IMR-90 (cell line): Measurements from ENCODE around the gene TTC3. TPM values are rescaled to one million over a fixed set of nuclear protein-coding genes. Genes with fewer than 3 reads are reported as not detected.
A peak's percentile ranks its signal among the peaks of the same experiment; 100 is the strongest.

Experiments
- ATAC-seq: fragments of 200-7000 bp; cut with Tn5 transposase; 2 replicates; pipeline ENCODE4 v1.9.1; 2020; ENCODE audit warnings: low read depth, mild to moderate bottlenecking, moderate library complexity
- BruUV-seq: library from RNA; stranded (reverse); fragments of 400-500 nt; replicated peaks from 2 replicates; lab custom pipeline; 2021; lab: Mats Ljungman, UMichigan
- CTCF ChIA-PET: fragments of 300-600 bp; formaldehyde crosslinking; extraction: SDS; loops from one replicate; lab custom pipeline; 2021; ENCODE audit warnings: antibody characterized with exemption; lab: Yijun Ruan, JAX
- POLR2A ChIA-PET: fragments of 300-600 bp; sonication (Branson Sonifier 250); formaldehyde crosslinking; loops from one replicate; lab custom pipeline; 2022; ENCODE audit warnings: antibody characterized with exemption; ENCODE audit not compliant: unreplicated experiment; lab: Charles Lee
- DNase-seq: peaks from one replicate; pipeline ENCODE4 v3.0.0; 2013
- H2AFZ ChIP-seq: replicated peaks from 2 replicates; pipeline ENCODE3; 2013; ENCODE audit warnings: low read length, mild to moderate bottlenecking; ENCODE audit not compliant: poor library complexity
- H2AK5ac ChIP-seq: 2 replicates; pipeline ENCODE4 v1.6.1; 2013; ENCODE audit warnings: low read depth, low read length, inconsistent platforms
- H2AK9ac ChIP-seq: replicated peaks from 2 replicates; pipeline ENCODE3; 2013; ENCODE audit warnings: mild to moderate bottlenecking, low read depth, low read length, moderate library complexity; ENCODE audit not compliant: poor library complexity
- H2BK120ac ChIP-seq: 2 replicates; pipeline ENCODE4 v1.6.1; 2013; ENCODE audit warnings: low read depth, low read length, inconsistent platforms
- H2BK15ac ChIP-seq: 3 replicates; pipeline ENCODE4 v1.6.1; 2013; ENCODE audit warnings: low read depth, low read length, inconsistent platforms
- H2BK20ac ChIP-seq: 2 replicates; pipeline ENCODE4 v1.6.1; 2013; ENCODE audit warnings: low read depth, mild to moderate bottlenecking, inconsistent platforms, low read length, moderate library complexity
- H2BK5ac ChIP-seq: 2 replicates; pipeline ENCODE4 v1.6.1; 2013; ENCODE audit warnings: mild to moderate bottlenecking, low read depth, low read length, inconsistent platforms; ENCODE audit not compliant: poor library complexity, severe bottlenecking
- H3K14ac ChIP-seq: replicated peaks from 2 replicates; pipeline ENCODE4 v1.6.1; 2013; ENCODE audit warnings: low read depth, low read length, inconsistent platforms
- H3K18ac ChIP-seq: 2 replicates; pipeline ENCODE4 v1.6.1; 2013; ENCODE audit warnings: low read depth, low read length, control low read depth
- H3K23ac ChIP-seq: 2 replicates; pipeline ENCODE4 v1.6.1; 2013; ENCODE audit warnings: low read depth, low read length, inconsistent platforms
- H3K27ac ChIP-seq: 2 replicates; pipeline ENCODE4 v1.5.1; 2013; ENCODE audit warnings: mild to moderate bottlenecking, control low read depth, low read length; ENCODE audit not compliant: insufficient read depth
- H3K27me3 ChIP-seq: 2 replicates; pipeline ENCODE4 v1.6.1; 2013; ENCODE audit warnings: low read length; ENCODE audit not compliant: control insufficient read depth, insufficient read depth
- H3K36me3 ChIP-seq: 2 replicates; pipeline ENCODE4 v1.6.1; 2013; ENCODE audit warnings: low read length, mixed read lengths; ENCODE audit not compliant: control insufficient read depth, insufficient read depth
- H3K4ac ChIP-seq: 2 replicates; pipeline ENCODE4 v1.6.1; 2013; ENCODE audit warnings: low read depth, low read length, inconsistent platforms
- H3K4me1 ChIP-seq: 2 replicates; pipeline ENCODE4 v1.6.1; 2013; ENCODE audit warnings: low read length, mixed read lengths; ENCODE audit not compliant: control insufficient read depth, insufficient read depth
- H3K4me2 ChIP-seq: 2 replicates; pipeline ENCODE4 v1.6.1; 2013; ENCODE audit warnings: low read depth, mild to moderate bottlenecking, control low read depth, low read length, moderate library complexity
- H3K4me3 ChIP-seq: 2 replicates; pipeline ENCODE4 v1.5.1; 2013; ENCODE audit warnings: low read depth, mild to moderate bottlenecking, control low read depth, low read length, moderate library complexity; ENCODE audit not compliant: insufficient read depth
- H3K56ac ChIP-seq: 2 replicates; pipeline ENCODE4 v1.6.1; 2013; ENCODE audit warnings: low read length, inconsistent platforms; ENCODE audit not compliant: insufficient read depth; ENCODE audit errors: extremely low read depth
- H3K79me1 ChIP-seq, 2 experiments: 2 replicates each; pipeline ENCODE4 v1.6.1; 2013; ENCODE audit warnings: low read length in 2 of 2, inconsistent platforms in 1 of 2, low read depth in 1 of 2
- H3K9ac ChIP-seq: 2 replicates; pipeline ENCODE4 v1.6.1; 2013; ENCODE audit warnings: low read depth, low read length, control low read depth
- H3K9me1 ChIP-seq: 2 replicates; pipeline ENCODE4 v1.6.1; 2013; ENCODE audit warnings: low read length, inconsistent platforms; ENCODE audit not compliant: insufficient read depth
- H3K9me3 ChIP-seq: 2 replicates; pipeline ENCODE4 v1.6.1; 2013; ENCODE audit warnings: low read length; ENCODE audit not compliant: control insufficient read depth, insufficient read depth
- H4K20me1 ChIP-seq: 2 replicates; pipeline ENCODE4 v1.6.1; 2013; ENCODE audit warnings: low read length, inconsistent platforms; ENCODE audit not compliant: insufficient read depth
- H4K5ac ChIP-seq: 2 replicates; pipeline ENCODE4 v1.6.1; 2013; ENCODE audit warnings: mild to moderate bottlenecking, low read depth, low read length, control low read depth
- H4K8ac ChIP-seq, 2 experiments: 2 replicates each; pipeline ENCODE4 v1.6.1; 2013; ENCODE audit warnings: low read depth in 2 of 2, low read length in 2 of 2, control low read depth in 1 of 2, inconsistent platforms in 1 of 2
- H4K91ac ChIP-seq: 2 replicates; pipeline ENCODE4 v1.6.1; 2013; ENCODE audit warnings: low read depth, low read length, inconsistent platforms; ENCODE audit not compliant: insufficient read depth
- BHLHE40 ChIP-seq: fragments of 150-350 bp; IDR thresholded peaks from 2 replicates; pipeline ENCODE4 v1.6.1; 2016; ENCODE audit warnings: mild to moderate bottlenecking, low read depth, low read length
- CEBPB ChIP-seq: IDR thresholded peaks from 2 replicates; pipeline ENCODE4 v1.6.1; 2012; ENCODE audit warnings: low read depth, low read length, improper control_type of control experiment
- CHD1 ChIP-seq: IDR thresholded peaks from 2 replicates; pipeline ENCODE4 v1.6.1; 2012; ENCODE audit warnings: low read depth, low read length, improper control_type of control experiment
- FOS ChIP-seq: fragments of 150-350 bp; IDR thresholded peaks from 2 replicates; pipeline ENCODE4 v1.6.1; 2016; ENCODE audit warnings: low read depth, low read length
- MAFK ChIP-seq: IDR thresholded peaks from 2 replicates; pipeline ENCODE4 v1.6.1; 2012; ENCODE audit warnings: low read depth, low read length, improper control_type of control experiment
- MAZ ChIP-seq: IDR thresholded peaks from 2 replicates; pipeline ENCODE4 v1.6.1; 2012; ENCODE audit warnings: low read depth, mild to moderate bottlenecking, low read length, improper control_type of control experiment, moderate library complexity, borderline replicate concordance
- MXI1 ChIP-seq: IDR thresholded peaks from 2 replicates; pipeline ENCODE4 v1.6.1; 2012; ENCODE audit warnings: low read depth, mild to moderate bottlenecking, low read length, moderate library complexity, borderline replicate concordance
- RCOR1 ChIP-seq: IDR thresholded peaks from 2 replicates; pipeline ENCODE4 v1.6.1; 2012; ENCODE audit warnings: mild to moderate bottlenecking, low read length, improper control_type of control experiment; ENCODE audit not compliant: insufficient replicate concordance
- WGBS, 2 experiments: methylation state at CpG; one replicate each; pipeline versions ENCODE4 v1.1.5 to v1.1.7; 2013; ENCODE audit warnings: missing lambda C conversion rate in 2 of 2; ENCODE audit not compliant: insufficient read length in 1 of 2; ENCODE audit errors: extremely low coverage in 2 of 2; 5-methylcytosine and 5-hydroxymethylcytosine counted together
- dilution Hi-C: fragments of 300-500 bp; cut with HindIII; formaldehyde crosslinking; loops from one replicate; pipeline ENCODE4 v1.14.3; 2018; ENCODE audit warnings: low sequenced_read_pairs; ENCODE audit not compliant: unreplicated experiment
- in situ Hi-C: fragments of 300-500 bp; cut with MboI; formaldehyde crosslinking; loops from 3 replicates; pipeline ENCODE4 v1.14.3; 2019; ENCODE audit warnings: low sequenced_read_pairs, inconsistent platforms, mixed read lengths
- intact Hi-C: fragments of 100-400 bp; cut with micrococcal nuclease; formaldehyde crosslinking; loops from 2 replicates; pipeline ENCODE4 v1.10.0; 2022
- polyA plus RNA-seq, 3 experiments: library from polyadenylated mRNA; depleted of rRNA; stranded (reverse); fragments of >200 nt; gene quantifications; 2 replicates each; pipeline ENCODE4 v1.2.3, GENCODE V29; 2012; ENCODE audit warnings: low replicate concordance in 1 of 3
- total RNA-seq: library from RNA; depleted of rRNA; stranded (reverse); fragments of >200 nt; gene quantifications from 2 replicates; pipeline ENCODE4 v1.2.3, GENCODE V29; 2012
- TF ChIP-seq, protein P1 (sequence below): fragments of 150-350 bp; IDR thresholded peaks from 2 replicates; pipeline ENCODE4 v1.6.1; 2017; ENCODE audit warnings: mild to moderate bottlenecking, antibody characterized with exemption, low read length, low read depth
- TF ChIP-seq, protein P2 (sequence below): conservative IDR thresholded peaks from 2 replicates; pipeline ENCODE4 v1.5.1; 2012; ENCODE audit warnings: mild to moderate bottlenecking, low read depth, low read length, improper control_type of control experiment

The TTC3 gene
- total and polyA plus RNA-seq, 2 of the 4 experiments (the other 2 are of a cell fraction): 96.7 to 293 TPM

DNA sequence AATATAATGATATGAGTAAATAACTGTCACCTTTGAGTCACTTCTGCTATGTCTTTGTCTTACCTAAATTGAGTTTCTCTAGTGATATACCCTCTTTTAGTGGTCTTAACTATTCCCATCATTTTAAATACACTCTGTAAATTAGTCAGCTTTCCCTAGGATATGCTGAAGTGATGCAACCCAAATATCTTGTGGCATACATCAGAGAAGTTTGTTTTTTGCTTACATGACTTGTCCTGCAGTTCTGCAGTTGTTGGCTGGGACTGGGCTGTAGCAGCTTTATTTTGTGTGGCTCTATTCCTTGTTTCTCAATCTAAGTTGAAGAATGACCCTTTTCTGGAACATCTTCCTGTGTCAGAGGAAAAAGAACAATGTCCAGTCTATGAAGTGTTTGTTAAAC lies 76.4 kb downstream of the TTC3 start (continued):
- TF ChIP-seq CEBPB (peak; percentile 98), BHLHE40 (no peak), FOS (peak; percentile 30; the same call in 1 of the 2 replicates)

DNA sequence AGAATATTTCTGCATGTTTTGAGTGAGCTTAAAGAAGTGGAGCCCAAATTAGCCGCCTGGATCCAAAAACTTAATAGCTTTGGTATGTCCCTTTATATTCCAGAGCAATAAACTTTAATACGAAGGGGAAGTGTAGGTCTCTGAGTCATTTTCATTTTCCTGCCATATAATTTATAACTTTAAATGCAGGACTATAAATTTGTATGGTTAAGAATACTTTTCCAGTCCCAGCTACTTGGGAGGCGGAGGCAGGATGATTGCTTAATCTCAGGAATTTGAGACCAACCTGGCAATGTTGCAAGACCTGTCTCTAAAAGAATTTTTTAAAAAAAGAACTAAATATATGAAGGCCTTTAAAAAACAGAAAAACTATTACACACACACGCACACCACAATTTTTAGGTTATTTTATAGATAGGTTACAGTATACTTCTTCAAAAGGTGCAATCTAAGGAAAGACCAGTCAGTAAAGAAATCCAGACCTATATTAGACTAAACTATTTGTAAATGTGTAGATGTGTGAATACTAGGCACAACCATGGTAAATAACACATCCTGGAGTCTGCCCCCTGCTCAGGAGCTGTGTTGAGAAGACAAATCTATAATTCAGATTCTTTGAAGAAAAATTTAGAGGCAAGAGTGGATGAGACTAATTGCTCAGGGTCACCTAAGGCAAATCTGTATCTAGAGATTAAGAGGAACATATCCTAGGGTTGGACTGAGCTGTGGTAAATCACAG lies 80.3 kb downstream of the TTC3 start:
- BruUV-seq: no TSS peak
- H4K91ac ChIP-seq: 0 out of 2 replicates have a peak overlapping the region, but pooled peaks have one; percentile 27
- H4K5ac ChIP-seq: no peak overlapping the region
- peak; percentile 40 for ATAC-seq
- dilution Hi-C loops (no loop called here), intact Hi-C loops (no loop called here), in situ Hi-C loops (no loop called here)
- H3K9ac ChIP-seq: no peak overlapping the region
- no peak overlapping the region for H2AK5ac ChIP-seq
- no peaks in the 10 kb centered on the region for H3K9me3 ChIP-seq
- DNase-seq: peak; percentile 88
- no peak overlapping the region; the same call in 2 of the 3 replicates for H2BK15ac ChIP-seq
- no peak overlapping the region for H3K23ac ChIP-seq
- H3K4me2 ChIP-seq: no peak overlapping the region
- H3K27ac ChIP-seq: peak overlapping the region; percentile 41; the same call in 1 of the 2 replicates
- H2BK20ac ChIP-seq: no peak overlapping the region; the same call in 1 of the 2 replicates
- H4K20me1 ChIP-seq: no peaks in the 10 kb centered on the region; the same call in 1 of the 2 replicates
- H3K36me3 ChIP-seq: peaks cover 24% of the 10 kb centered on the region
- no peak overlapping the region for H2AFZ ChIP-seq
- no peaks in the 10 kb centered on the region; the same call in 1 of the 2 replicates for H3K9me1 ChIP-seq
- peaks cover 15 to 32% of the 10 kb centered on the region in 2 experiments; a peak in 3 of 4 replicates for H3K79me1 ChIP-seq
- H3K18ac ChIP-seq: no peak overlapping the region
- peak overlapping the region; percentile 42 for H2BK120ac ChIP-seq
- no peak overlapping the region; the same call in 1 of the 2 replicates for H3K14ac ChIP-seq
- TF ChIP-seq FOS (no peak), MAZ (no peak), CHD1 (no peak), MAFK (no peak), RCOR1 (no peak), CEBPB (peak; percentile 96), MXI1 (no peak)
- TF ChIP-seq, protein P1, sequence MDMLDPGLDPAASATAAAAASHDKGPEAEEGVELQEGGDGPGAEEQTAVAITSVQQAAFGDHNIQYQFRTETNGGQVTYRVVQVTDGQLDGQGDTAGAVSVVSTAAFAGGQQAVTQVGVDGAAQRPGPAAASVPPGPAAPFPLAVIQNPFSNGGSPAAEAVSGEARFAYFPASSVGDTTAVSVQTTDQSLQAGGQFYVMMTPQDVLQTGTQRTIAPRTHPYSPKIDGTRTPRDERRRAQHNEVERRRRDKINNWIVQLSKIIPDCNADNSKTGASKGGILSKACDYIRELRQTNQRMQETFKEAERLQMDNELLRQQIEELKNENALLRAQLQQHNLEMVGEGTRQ: no peak
- TF ChIP-seq, protein P2, sequence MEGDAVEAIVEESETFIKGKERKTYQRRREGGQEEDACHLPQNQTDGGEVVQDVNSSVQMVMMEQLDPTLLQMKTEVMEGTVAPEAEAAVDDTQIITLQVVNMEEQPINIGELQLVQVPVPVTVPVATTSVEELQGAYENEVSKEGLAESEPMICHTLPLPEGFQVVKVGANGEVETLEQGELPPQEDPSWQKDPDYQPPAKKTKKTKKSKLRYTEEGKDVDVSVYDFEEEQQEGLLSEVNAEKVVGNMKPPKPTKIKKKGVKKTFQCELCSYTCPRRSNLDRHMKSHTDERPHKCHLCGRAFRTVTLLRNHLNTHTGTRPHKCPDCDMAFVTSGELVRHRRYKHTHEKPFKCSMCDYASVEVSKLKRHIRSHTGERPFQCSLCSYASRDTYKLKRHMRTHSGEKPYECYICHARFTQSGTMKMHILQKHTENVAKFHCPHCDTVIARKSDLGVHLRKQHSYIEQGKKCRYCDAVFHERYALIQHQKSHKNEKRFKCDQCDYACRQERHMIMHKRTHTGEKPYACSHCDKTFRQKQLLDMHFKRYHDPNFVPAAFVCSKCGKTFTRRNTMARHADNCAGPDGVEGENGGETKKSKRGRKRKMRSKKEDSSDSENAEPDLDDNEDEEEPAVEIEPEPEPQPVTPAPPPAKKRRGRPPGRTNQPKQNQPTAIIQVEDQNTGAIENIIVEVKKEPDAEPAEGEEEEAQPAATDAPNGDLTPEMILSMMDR: no peak
- H3K27me3 ChIP-seq: no peaks in the 10 kb centered on the region
- H2AK9ac ChIP-seq: no peak overlapping the region
- WGBS, 2 experiments: no CpG with 5 or more reads among the region's 4 CpGs
- H3K4me1 ChIP-seq: peaks cover 11% of the 10 kb centered on the region
- ChIA-PET CTCF (no interaction called here), POLR2A (no interaction called here)
- H3K4me3 ChIP-seq: no peak overlapping the region
- no peak overlapping the region for H3K4ac ChIP-seq
- H2BK5ac ChIP-seq: peak overlapping the region; percentile 78
- no peak overlapping the region for H3K56ac ChIP-seq
- no peak overlapping the region for H4K8ac ChIP-seq
